Measurements from ENCODE around the gene FHL2. TPM values are rescaled to one million over a fixed set of nuclear protein-coding genes. Genes with fewer than 3 reads are reported as not detected.

FHL2 gene
- total RNA-seq, 4 donors from 2014 or later = 14.9 to 31.8 (median 21.4) TPM

DNA sequence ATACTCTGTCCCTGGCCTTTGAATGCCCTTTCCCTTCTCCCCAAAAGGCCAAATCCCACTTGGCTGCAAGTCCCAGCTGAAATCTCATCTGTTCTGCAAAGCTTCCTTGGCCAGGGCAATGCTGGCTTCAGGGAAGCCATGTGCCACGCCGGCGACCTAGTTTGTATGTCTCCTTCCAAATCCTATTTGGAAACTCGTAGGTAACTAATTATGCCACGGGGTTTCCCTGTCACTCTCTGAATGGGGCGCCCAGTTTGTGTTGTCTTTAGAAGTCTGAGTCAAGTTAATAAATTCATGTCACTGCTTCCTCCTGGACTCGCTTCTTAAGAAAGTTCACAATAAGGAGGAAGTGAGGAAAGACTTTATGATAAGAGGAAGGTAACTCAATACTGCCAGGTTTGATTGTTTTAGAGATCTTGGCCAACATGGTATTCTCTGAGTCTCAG, 19.1 kb downstream of the FHL2 start:
- ATAC-seq (peak; percentile 57 to 66), DNase-seq (peak in 1 of 2 donors; percentile 66)
- peak overlapping the region; percentile 61 to 81 (median 71) for H3K27ac ChIP-seq
- intact Hi-C loops (cut with DNase I; ENCODE audit: low total_unique reads) = loop anchor here (5.0 to 10.0 kb wide), 2 partner anchors 118 to 365 kb away; partner anchors contain the start of gene NCK2
- in situ Hi-C loops (cut with MboI; ENCODE audit: low sequenced_read_pairs in 4 of 4) = no loop called here
- no peaks in the 10 kb centered on the region for H3K27me3 ChIP-seq
- H3K4me1 ChIP-seq = peaks cover 89 to 94% of the 10 kb centered on the region in 2 donors
- peaks cover 0 to 5% of the 10 kb centered on the region in 2 donors for H3K36me3 ChIP-seq
- H3K4me3 ChIP-seq = no peak overlapping the region
- TF ChIP-seq POLR2A (IDR thresholded peaks at IDR 0.05) (no peak), CTCF (IDR thresholded peaks at IDR 0.05 in 4 of 5, conservative IDR thresholded peaks at IDR 0.05 in 1 of 5) (no peak)
- no peaks in the 10 kb centered on the region for H3K9me3 ChIP-seq

- no peaks in the 10 kb centered on the region for H3K36me3 ChIP-seq
- peak overlapping the region; percentile 61 to 81 (median 71) for H3K27ac ChIP-seq
- no peak for ATAC-seq
- H3K9me3 ChIP-seq = no peaks in the 10 kb centered on the region
- no peaks in the 10 kb centered on the region for H3K27me3 ChIP-seq
- intact Hi-C loops (cut with DNase I; ENCODE audit: low total_unique reads) = no loop called here
- H3K4me1 ChIP-seq = peaks cover 89 to 95% of the 10 kb centered on the region in 2 donors
- no peak for DNase-seq
- in situ Hi-C loops (cut with MboI; ENCODE audit: low sequenced_read_pairs in 4 of 4) = no loop called here
- TF ChIP-seq POLR2A (IDR thresholded peaks at IDR 0.05) (no peak), CTCF (IDR thresholded peaks at IDR 0.05 in 4 of 5, conservative IDR thresholded peaks at IDR 0.05 in 1 of 5) (no peak)
- H3K4me3 ChIP-seq = no peak overlapping the region
Measured at GRCh38 chr2:105378921-105379383, 19.9 kb downstream of the FHL2 start.

DNA sequence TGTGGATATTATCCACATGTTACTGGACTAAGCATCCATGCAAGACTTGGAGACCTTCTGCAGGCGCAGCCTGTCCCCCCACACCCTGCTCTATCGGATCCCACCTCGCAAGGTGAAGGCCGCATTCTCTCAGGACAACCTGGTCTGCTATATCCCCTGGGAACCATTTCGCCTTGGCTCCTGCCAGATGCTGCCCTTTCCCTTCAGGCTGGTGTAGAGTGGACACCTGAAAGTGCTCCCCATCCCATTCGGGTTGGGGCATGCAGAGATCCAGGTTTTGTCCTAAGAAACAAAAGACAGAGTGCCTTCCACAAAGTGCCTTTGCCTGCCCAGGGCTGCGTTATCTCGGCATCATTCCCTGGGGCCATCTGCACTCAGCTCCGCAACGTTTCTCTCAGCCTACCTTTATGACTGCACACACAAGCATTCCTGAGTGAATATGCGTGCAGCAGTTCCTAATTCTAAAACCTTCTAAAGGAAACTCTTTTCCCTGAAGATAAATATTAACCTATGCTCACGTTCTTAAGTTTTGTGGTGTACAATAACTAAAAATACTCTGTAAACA, 20.5 kb downstream of the FHL2 start:
- in situ Hi-C loops (cut with MboI; ENCODE audit: low sequenced_read_pairs in 4 of 4) (no loop called here), intact Hi-C loops (cut with DNase I; ENCODE audit: low total_unique reads) (no loop called here)
- H3K36me3 ChIP-seq = no peaks in the 10 kb centered on the region
- H3K4me3 ChIP-seq = no peak overlapping the region
- TF ChIP-seq POLR2A (IDR thresholded peaks at IDR 0.05) = no peak
- no peak for TF ChIP-seq CTCF (IDR thresholded peaks at IDR 0.05 in 4 of 5, conservative IDR thresholded peaks at IDR 0.05 in 1 of 5)
- peaks cover 89 to 95% of the 10 kb centered on the region in 2 donors for H3K4me1 ChIP-seq
- H3K27ac ChIP-seq = peak overlapping the region in 2 of 4 donors; percentile 61 to 81
- DNase-seq (no peak), ATAC-seq (no peak)
- H3K9me3 ChIP-seq = no peaks in the 10 kb centered on the region
- no peaks in the 10 kb centered on the region for H3K27me3 ChIP-seq

- no peak for TF ChIP-seq POLR2A (IDR thresholded peaks at IDR 0.05)
- TF ChIP-seq CTCF (IDR thresholded peaks at IDR 0.05 in 4 of 5, conservative IDR thresholded peaks at IDR 0.05 in 1 of 5) = no peak
- intact Hi-C loops (cut with DNase I; ENCODE audit: low total_unique reads) (no loop called here), in situ Hi-C loops (cut with MboI; ENCODE audit: low sequenced_read_pairs in 4 of 4) (no loop called here)
- Histone ChIP-seq H3K36me3 (no peaks in the 10 kb centered on the region), H3K4me3 (no peak overlapping the region), H3K27me3 (no peaks in the 10 kb centered on the region), H3K4me1 (peaks cover 89 to 95% of the 10 kb centered on the region in 2 donors), H3K27ac (peak overlapping the region; percentile 29 to 81 (median 64)), H3K9me3 (no peaks in the 10 kb centered on the region)
- no peak for ATAC-seq
- no peak for DNase-seq
Measured at GRCh38 chr2:105377871-105378270, 21.0 kb downstream of the FHL2 start.

Data from gastrocnemius medialis (tissue), 4 donors.